Prostate gland (tissue), 2 donors: ENCODE results near the gene BBS9. TPM values are rescaled to one million over a fixed set of nuclear protein-coding genes. Genes with fewer than 3 reads are reported as not detected.
A peak's percentile ranks its signal among the peaks of the same experiment; 100 is the strongest.

ENCODE experiments used
- DNase-seq: peaks from one replicate; pipeline ENCODE4 v3.0.0-alpha.2; 2019; ENCODE audit warnings: low spot score
- H3K27ac ChIP-seq, 2 donors: fragments of 200-600 bp; sonication (generic); 2 replicates each; pipeline ENCODE4 v1.5.1; 2017 to 2019
- H3K27me3 ChIP-seq: fragments of 200-600 bp; sonication (generic); replicated peaks from 2 replicates; pipeline ENCODE4 v1.5.1; 2019; ENCODE audit not compliant: insufficient read depth
- H3K36me3 ChIP-seq, 2 donors: fragments of 200-600 bp; sonication (generic); 1 replicate in 1 of 2; 2 replicates in 1 of 2; pipeline versions ENCODE4 v1.5.1 to v1.8.1; 2017 to 2019
- H3K4me1 ChIP-seq: fragments of 200-600 bp; sonication (generic); replicated peaks from 2 replicates; pipeline ENCODE4 v1.5.1; 2019
- H3K4me3 ChIP-seq, 2 donors: fragments of 200-600 bp; sonication (generic); 2 replicates each; pipeline ENCODE4 v1.5.1; 2017 to 2019
- H3K9me3 ChIP-seq: fragments of 200-600 bp; sonication (generic); 2 replicates; pipeline ENCODE4 v1.5.1; 2017
- POLR2A ChIP-seq: fragments of 450-650 bp; IDR thresholded peaks from one replicate; pipeline ENCODE4 v1.6.1; 2016; ENCODE audit warnings: antibody characterized with exemption, mild to moderate bottlenecking
- POLR2AphosphoS5 ChIP-seq: sonication (generic); formaldehyde crosslinking; IDR thresholded peaks from one replicate; pipeline ENCODE4 v1.6.1; 2017; ENCODE audit warnings: antibody characterized with exemption
- WGBS: methylation state at CpG from one replicate; pipeline ENCODE4 v1.1.5; 2018; 5-methylcytosine and 5-hydroxymethylcytosine counted together
- intact Hi-C: fragments of 100-400 bp; cut with DNase I; formaldehyde crosslinking; loops from one replicate; pipeline ENCODE4 v1.14.2; 2022
- total RNA-seq, 2 donors: library from RNA; depleted of rRNA; stranded (reverse); fragments of >200 nt; gene quantifications; one replicate each; pipeline ENCODE4 v1.1.0, GENCODE V29; 2016
- TF ChIP-seq, protein P1 (sequence below), 4 experiments: fragments of 200-600 bp in 2 of 4; fragments of 450-650 bp in 2 of 4; sonication (generic) in 2 of 4; IDR thresholded peaks; 1 replicate in 3 of 4; 2 replicates in 1 of 4; pipeline ENCODE4 v1.5.1; 2016 to 2019; ENCODE audit warnings: antibody characterized with exemption in 4 of 4, mild to moderate bottlenecking in 2 of 4, moderate library complexity in 2 of 4

The BBS9 gene
- total RNA-seq, 2 donors from 2014 or later = 19.6 to 36.8 TPM

DNA sequence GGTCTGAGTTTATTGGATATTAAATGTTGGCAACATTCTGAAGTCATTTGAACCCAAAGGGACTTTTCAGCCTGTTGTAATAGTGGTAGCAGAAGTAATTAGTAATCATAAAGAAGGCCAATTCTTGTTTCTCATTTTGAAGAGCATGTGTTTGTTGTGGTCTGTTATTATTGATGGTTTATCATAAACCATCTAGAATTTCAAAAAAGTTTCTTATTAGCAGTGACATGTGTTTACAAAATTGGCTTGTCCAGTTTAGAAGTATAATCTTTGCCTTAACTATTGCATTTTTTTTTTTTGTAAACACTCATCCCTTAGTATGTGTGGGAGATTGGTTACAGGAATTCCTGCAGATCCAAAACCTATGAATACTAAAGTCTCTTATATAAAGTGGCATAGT, 177.8 kb downstream of the BBS9 start:
- Histone ChIP-seq H3K4me3 (no peak overlapping the region), H3K27me3 (no peaks in the 10 kb centered on the region), H3K27ac (no peak overlapping the region), H3K4me1 (no peaks in the 10 kb centered on the region), H3K9me3 (no peaks in the 10 kb centered on the region), H3K36me3 (no peaks in the 10 kb centered on the region)
- no peak for DNase-seq
- intact Hi-C loops = no loop called here
- TF ChIP-seq POLR2AphosphoS5 = no peak
- no peak for TF ChIP-seq POLR2A
- TF ChIP-seq, protein P1, sequence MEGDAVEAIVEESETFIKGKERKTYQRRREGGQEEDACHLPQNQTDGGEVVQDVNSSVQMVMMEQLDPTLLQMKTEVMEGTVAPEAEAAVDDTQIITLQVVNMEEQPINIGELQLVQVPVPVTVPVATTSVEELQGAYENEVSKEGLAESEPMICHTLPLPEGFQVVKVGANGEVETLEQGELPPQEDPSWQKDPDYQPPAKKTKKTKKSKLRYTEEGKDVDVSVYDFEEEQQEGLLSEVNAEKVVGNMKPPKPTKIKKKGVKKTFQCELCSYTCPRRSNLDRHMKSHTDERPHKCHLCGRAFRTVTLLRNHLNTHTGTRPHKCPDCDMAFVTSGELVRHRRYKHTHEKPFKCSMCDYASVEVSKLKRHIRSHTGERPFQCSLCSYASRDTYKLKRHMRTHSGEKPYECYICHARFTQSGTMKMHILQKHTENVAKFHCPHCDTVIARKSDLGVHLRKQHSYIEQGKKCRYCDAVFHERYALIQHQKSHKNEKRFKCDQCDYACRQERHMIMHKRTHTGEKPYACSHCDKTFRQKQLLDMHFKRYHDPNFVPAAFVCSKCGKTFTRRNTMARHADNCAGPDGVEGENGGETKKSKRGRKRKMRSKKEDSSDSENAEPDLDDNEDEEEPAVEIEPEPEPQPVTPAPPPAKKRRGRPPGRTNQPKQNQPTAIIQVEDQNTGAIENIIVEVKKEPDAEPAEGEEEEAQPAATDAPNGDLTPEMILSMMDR (IDR thresholded peaks at IDR 0.05) = no peak

DNA sequence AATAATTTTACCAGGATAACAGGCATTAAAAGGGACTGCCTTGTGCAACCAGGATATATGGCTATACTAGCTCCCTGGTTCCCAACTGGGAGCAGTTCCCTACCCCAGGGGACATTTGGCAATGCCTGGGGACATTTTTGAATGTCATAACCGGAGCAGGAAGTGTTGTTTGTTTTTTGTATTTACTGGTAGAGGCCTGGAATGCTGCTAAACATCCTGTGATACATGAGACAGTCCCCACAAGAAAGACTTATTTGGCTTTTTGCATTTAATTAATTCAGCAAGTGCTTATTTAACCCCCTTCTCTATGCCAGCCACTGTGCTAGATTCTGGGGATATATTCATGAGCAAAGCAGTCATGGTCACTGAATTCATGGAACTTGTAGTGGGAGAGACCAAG, 181.2 kb downstream of the BBS9 start:
- 40% methylated on average over 1 of the region's 1 CpG for WGBS

DNA sequence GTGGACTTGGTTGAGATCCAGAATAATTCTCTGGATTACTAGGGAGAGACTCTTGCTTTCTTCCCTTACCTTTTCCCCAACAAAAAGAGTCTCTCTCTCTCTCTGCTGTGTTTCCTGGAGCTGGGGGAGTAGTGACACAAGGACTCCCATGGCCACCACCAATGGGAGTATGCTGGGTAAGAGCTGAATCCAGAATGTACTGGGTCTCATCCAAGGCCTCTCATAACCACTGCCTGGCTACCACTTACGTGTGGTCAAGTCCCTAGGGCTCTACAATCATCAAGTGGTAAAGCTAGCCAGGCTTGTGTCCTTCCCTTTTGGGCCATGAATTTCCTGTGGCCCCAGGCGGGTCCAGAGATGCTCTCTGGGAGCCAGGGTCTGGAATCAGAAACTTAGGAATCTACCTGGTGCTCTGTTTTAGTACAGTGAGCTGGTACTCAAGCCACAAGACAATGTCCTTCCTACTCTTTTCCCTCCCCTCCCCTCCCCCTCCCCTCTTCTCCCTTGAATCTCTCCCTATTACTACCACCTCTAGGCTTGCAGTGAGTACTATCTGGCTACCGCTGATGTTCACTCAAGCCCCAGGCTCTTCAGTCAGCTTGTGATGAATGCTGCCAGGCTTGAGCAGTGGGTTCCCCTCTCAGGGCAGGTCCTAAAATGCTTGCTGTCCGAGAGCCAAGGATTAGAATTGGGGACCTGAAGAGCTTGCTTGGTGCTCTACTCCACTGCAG, 196.6 kb downstream of the BBS9 start:
- no peaks in the 10 kb centered on the region for H3K27me3 ChIP-seq
- intact Hi-C loops = no loop called here
- no peaks in the 10 kb centered on the region for H3K36me3 ChIP-seq
- WGBS = 100% methylated on average over 4 of the region's 4 CpGs
- no peaks in the 10 kb centered on the region for H3K4me1 ChIP-seq
- no peak overlapping the region for H3K4me3 ChIP-seq
- H3K27ac ChIP-seq = no peak overlapping the region
- DNase-seq = no peak
- no peak for TF ChIP-seq POLR2AphosphoS5
- H3K9me3 ChIP-seq = no peaks in the 10 kb centered on the region

More for the DNA sequence above, 181.2 kb downstream of the BBS9 start:
- no peak for DNase-seq
- Histone ChIP-seq H3K4me3 (no peak overlapping the region), H3K27ac (no peak overlapping the region), H3K27me3 (no peaks in the 10 kb centered on the region), H3K36me3 (no peaks in the 10 kb centered on the region), H3K9me3 (no peaks in the 10 kb centered on the region), H3K4me1 (no peaks in the 10 kb centered on the region)
- intact Hi-C loops = no loop called here
- no peak for TF ChIP-seq POLR2AphosphoS5
- no peak for TF ChIP-seq POLR2A
- TF ChIP-seq, protein P1 (IDR thresholded peaks at IDR 0.05) = no peak

DNA sequence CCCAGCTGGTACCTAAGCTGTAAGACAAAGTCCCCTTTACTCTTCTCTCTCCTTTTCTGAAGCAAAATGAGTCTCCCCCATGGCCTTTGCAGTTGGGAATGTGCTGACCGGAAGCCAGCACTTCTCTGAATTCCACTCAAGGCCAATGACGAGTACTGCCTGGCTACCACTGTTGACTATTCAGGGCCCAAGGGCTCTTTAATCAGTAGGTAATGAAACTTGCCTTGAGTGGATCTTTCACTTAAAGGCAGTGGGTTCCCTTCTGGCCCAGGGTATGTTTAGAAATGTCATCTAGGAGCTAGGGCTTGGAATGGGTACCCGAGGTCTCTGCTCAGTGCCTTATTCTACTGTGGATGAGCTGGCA, 197.1 kb downstream of the BBS9 start:
- no peaks in the 10 kb centered on the region for H3K36me3 ChIP-seq
- intact Hi-C loops = no loop called here
- no peak for DNase-seq
- H3K27ac ChIP-seq = no peak overlapping the region
- H3K9me3 ChIP-seq = no peaks in the 10 kb centered on the region
- 87% methylated on average over 3 of the region's 3 CpGs for WGBS
- H3K27me3 ChIP-seq = no peaks in the 10 kb centered on the region
- no peaks in the 10 kb centered on the region for H3K4me1 ChIP-seq
- no peak overlapping the region for H3K4me3 ChIP-seq
- no peak for TF ChIP-seq POLR2AphosphoS5

DNA sequence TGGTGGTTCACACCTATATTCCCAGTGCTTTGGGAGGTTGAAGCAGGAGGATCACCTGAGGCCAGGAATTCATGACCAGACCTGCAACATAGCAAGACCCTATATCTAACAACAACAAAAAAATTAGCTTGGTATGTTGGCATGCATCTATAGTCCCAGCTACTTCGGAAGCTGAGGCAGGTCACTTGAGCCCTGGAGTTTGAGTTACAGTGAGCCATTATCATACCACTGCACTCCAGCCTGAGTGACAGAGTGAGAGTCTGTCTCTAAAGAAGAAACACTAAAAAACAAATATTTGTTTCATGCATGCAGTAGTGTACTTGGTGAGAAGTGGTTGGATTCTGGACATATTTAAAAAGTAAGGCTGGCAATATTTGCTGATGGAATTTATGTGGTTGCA, 198.1 kb downstream of the BBS9 start:
- TF ChIP-seq POLR2AphosphoS5 = no peak
- TF ChIP-seq, protein P1 (IDR thresholded peaks at IDR 0.05) = no peak
- TF ChIP-seq POLR2A = no peak
- WGBS = 80% methylated on average over 1 of the region's 1 CpG
- H3K27ac ChIP-seq = no peak overlapping the region
- no peaks in the 10 kb centered on the region for H3K4me1 ChIP-seq
- no peak overlapping the region for H3K4me3 ChIP-seq
- no peaks in the 10 kb centered on the region for H3K36me3 ChIP-seq
- intact Hi-C loops = no loop called here
- DNase-seq = no peak
- H3K9me3 ChIP-seq = no peaks in the 10 kb centered on the region
- H3K27me3 ChIP-seq = no peaks in the 10 kb centered on the region

DNA sequence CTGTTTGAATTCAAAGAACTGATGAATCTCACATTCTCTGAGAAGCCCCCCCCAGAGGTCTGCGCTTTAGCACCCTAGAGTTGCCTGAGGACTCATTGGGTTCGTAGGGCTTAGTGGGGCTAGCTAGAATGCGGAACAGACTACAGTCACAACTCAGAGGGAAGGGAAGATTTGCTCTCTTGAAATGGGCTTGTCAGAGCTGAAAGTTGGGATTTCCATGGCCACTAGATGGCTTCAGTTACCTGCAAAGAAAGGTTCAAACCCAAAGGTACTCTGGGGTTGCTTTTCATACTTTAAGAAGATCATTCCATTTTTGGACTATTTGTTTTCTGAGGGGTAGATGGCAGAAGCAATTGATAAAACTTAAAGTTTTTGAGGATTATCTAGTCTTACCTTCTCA, 205.0 kb downstream of the BBS9 start:
- H3K27me3 ChIP-seq = no peaks in the 10 kb centered on the region
- no peak overlapping the region for H3K27ac ChIP-seq
- peak; percentile 4 for DNase-seq
- no peaks in the 10 kb centered on the region for H3K9me3 ChIP-seq
- H3K36me3 ChIP-seq = no peaks in the 10 kb centered on the region
- 79% methylated on average over 3 of the region's 3 CpGs for WGBS
- intact Hi-C loops = no loop called here
- no peak for TF ChIP-seq POLR2A
- TF ChIP-seq, protein P1 (IDR thresholded peaks at IDR 0.05) = peak in 2 of 4 experiments; percentile 24 to 31
- H3K4me3 ChIP-seq = no peak overlapping the region
- H3K4me1 ChIP-seq = no peaks in the 10 kb centered on the region
